HepG2 (cell line): ENCODE measurements around the gene NOTUM. TPM values are rescaled to one million over a fixed set of nuclear protein-coding genes. Genes with fewer than 3 reads are reported as not detected.

Source experiments
- ARID4A ChIP-seq: sonication (generic); formaldehyde crosslinking; IDR thresholded peaks from 2 replicates; pipeline ENCODE4 v1.5.0; 2020; ENCODE audit warnings: mild to moderate bottlenecking, missing genetic modification reagents, borderline replicate concordance
- FOSL2 ChIP-seq: sonication (generic); formaldehyde crosslinking; IDR thresholded peaks from 2 replicates; pipeline ENCODE4 v1.4.0; 2020; ENCODE audit warnings: missing genetic modification reagents
- GMEB2 ChIP-seq: IDR thresholded peaks from 2 replicates; pipeline ENCODE4 v1.6.1; 2016; ENCODE audit warnings: missing biosample characterization, missing genetic modification reagents, low read depth
- HNRNPL ChIP-seq: fragments of 200-400 bp; formaldehyde crosslinking; IDR thresholded peaks from 2 replicates; pipeline ENCODE4 v1.6.1; 2017; ENCODE audit warnings: mild to moderate bottlenecking, low read depth, low read length
- MED1 ChIP-seq: sonication (generic); formaldehyde crosslinking; IDR thresholded peaks from 2 replicates; pipeline ENCODE4 v1.4.0; 2020; ENCODE audit warnings: missing genetic modification reagents
- RARA ChIP-seq: IDR thresholded peaks from 2 replicates; pipeline ENCODE4 v1.6.1; 2016; ENCODE audit warnings: missing genetic modification reagents, missing compliant biosample characterization
- SETDB1 ChIP-seq: sonication (generic); formaldehyde crosslinking; IDR thresholded peaks from 2 replicates; pipeline ENCODE4 v1.5.1; 2020; ENCODE audit warnings: missing genetic modification reagents, mild to moderate bottlenecking, borderline replicate concordance
- SRF ChIP-seq: IDR thresholded peaks from 2 replicates; pipeline ENCODE4 v1.6.1; 2011; ENCODE audit warnings: mild to moderate bottlenecking, low read depth, low read length, moderate library complexity
- SRY ChIP-seq: sonication (generic); formaldehyde crosslinking; IDR thresholded peaks from 2 replicates; pipeline ENCODE4 v1.8.0; 2022; ENCODE audit warnings: mild to moderate bottlenecking, missing genetic modification reagents
- ZBTB26 ChIP-seq: IDR thresholded peaks from 2 replicates; pipeline ENCODE4 v1.6.1; 2016; ENCODE audit warnings: missing compliant biosample characterization, missing genetic modification reagents, borderline replicate concordance
- ZFP36L2 ChIP-seq: sonication (generic); formaldehyde crosslinking; IDR thresholded peaks from 2 replicates; pipeline ENCODE4 v1.4.0; 2020; ENCODE audit warnings: missing genetic modification reagents
- ZNF121 ChIP-seq: sonication (generic); formaldehyde crosslinking; IDR thresholded peaks from 2 replicates; pipeline ENCODE4 v1.5.0; 2020; ENCODE audit warnings: mild to moderate bottlenecking, missing genetic modification reagents
- ZNF329 ChIP-seq: sonication (generic); formaldehyde crosslinking; IDR thresholded peaks from 2 replicates; pipeline ENCODE4 v1.9.0; 2021; ENCODE audit warnings: low read depth, mild to moderate bottlenecking, missing genetic modification reagents
- polyA plus RNA-seq, 8 experiments: library from polyadenylated mRNA; depleted of rRNA in 3 of 8; stranded (reverse) in 7 of 8; unstranded in 1 of 8; fragments of >200 nt; fragmentation: Illumina TruSeq in 4 of 8; extraction: Trizol in 4 of 8; gene quantifications; 2 replicates each; pipeline versions ENCODE4 v1.2.1 to v1.2.3, GENCODE V29; 2011 to 2016; ENCODE audit warnings: low read depth in 4 of 8, missing spikeins in 1 of 8, mixed read lengths in 1 of 8; ENCODE audit not compliant: insufficient read depth in 1 of 8
- total RNA-seq, 5 experiments: library from RNA; depleted of rRNA; stranded (reverse); fragments of >200 nt; fragmentation: Illumina TruSeq; extraction: Trizol; gene quantifications; 2 replicates each; pipeline ENCODE4 v1.2.3, GENCODE V29; 2016; ENCODE audit warnings: low read depth in 1 of 5
- TF ChIP-seq, protein P1 (sequence below): IDR thresholded peaks from 2 replicates; pipeline ENCODE4 v1.6.1; 2016; ENCODE audit warnings: mild to moderate bottlenecking, missing biosample characterization, missing genetic modification reagents
- TF ChIP-seq, protein P2 (sequence below): sonication (generic); formaldehyde crosslinking; IDR thresholded peaks from 2 replicates; pipeline ENCODE4 v1.4.0; 2020; ENCODE audit warnings: missing genetic modification reagents, borderline replicate concordance
- TF ChIP-seq, protein P3 (sequence below): sonication (generic); formaldehyde crosslinking; IDR thresholded peaks from 2 replicates; pipeline ENCODE4 v1.4.0; 2020; ENCODE audit warnings: mild to moderate bottlenecking, low read depth, missing genetic modification reagents

Gene NOTUM
- total and polyA plus RNA-seq, 2 of the 13 experiments (the other 11 are each of a cell fraction or from before 2014, with no cell fraction given), result 150 to 160 TPM

GRCh38 chr17:81966343-81967243 lies 5.6 kb upstream of the NOTUM start (continued):
- TF ChIP-seq, protein P1, sequence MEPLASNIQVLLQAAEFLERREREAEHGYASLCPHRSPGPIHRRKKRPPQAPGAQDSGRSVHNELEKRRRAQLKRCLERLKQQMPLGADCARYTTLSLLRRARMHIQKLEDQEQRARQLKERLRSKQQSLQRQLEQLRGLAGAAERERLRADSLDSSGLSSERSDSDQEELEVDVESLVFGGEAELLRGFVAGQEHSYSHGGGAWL (CRISPR knock-in tag), result peak; percentile 97
- TF ChIP-seq SRF (no peak), ARID4A (CRISPR knock-in tag) (peak; percentile 89), HNRNPL (peak; percentile 92), ZNF329 (CRISPR knock-in tag) (peak; percentile 43; the same call in 1 of the 2 replicates), ZNF121 (CRISPR knock-in tag) (peak; percentile 92), MED1 (CRISPR knock-in tag) (peak; percentile 92), ZFP36L2 (CRISPR knock-in tag) (peak; percentile 58; the same call in 1 of the 2 replicates), GMEB2 (CRISPR knock-in tag) (no peak), SRY (peak; percentile 52; the same call in 1 of the 2 replicates), FOSL2 (CRISPR knock-in tag) (peak; percentile 69), RARA (CRISPR knock-in tag) (peak; percentile 90), ZBTB26 (CRISPR knock-in tag) (peak; percentile 85), SETDB1 (CRISPR knock-in tag) (no peak)
- TF ChIP-seq, protein P2, sequence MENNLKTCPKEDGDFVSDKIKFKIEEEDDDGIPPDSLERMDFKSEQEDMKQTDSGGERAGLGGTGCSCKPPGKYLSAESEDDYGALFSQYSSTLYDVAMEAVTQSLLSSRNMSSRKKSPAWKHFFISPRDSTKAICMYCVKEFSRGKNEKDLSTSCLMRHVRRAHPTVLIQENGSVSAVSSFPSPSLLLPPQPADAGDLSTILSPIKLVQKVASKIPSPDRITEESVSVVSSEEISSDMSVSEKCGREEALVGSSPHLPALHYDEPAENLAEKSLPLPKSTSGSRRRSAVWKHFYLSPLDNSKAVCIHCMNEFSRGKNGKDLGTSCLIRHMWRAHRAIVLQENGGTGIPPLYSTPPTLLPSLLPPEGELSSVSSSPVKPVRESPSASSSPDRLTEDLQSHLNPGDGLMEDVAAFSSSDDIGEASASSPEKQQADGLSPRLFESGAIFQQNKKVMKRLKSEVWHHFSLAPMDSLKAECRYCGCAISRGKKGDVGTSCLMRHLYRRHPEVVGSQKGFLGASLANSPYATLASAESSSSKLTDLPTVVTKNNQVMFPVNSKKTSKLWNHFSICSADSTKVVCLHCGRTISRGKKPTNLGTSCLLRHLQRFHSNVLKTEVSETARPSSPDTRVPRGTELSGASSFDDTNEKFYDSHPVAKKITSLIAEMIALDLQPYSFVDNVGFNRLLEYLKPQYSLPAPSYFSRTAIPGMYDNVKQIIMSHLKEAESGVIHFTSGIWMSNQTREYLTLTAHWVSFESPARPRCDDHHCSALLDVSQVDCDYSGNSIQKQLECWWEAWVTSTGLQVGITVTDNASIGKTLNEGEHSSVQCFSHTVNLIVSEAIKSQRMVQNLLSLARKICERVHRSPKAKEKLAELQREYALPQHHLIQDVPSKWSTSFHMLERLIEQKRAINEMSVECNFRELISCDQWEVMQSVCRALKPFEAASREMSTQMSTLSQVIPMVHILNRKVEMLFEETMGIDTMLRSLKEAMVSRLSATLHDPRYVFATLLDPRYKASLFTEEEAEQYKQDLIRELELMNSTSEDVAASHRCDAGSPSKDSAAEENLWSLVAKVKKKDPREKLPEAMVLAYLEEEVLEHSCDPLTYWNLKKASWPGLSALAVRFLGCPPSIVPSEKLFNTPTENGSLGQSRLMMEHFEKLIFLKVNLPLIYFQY (CRISPR knock-in tag), result peak; percentile 96
- TF ChIP-seq, protein P3, sequence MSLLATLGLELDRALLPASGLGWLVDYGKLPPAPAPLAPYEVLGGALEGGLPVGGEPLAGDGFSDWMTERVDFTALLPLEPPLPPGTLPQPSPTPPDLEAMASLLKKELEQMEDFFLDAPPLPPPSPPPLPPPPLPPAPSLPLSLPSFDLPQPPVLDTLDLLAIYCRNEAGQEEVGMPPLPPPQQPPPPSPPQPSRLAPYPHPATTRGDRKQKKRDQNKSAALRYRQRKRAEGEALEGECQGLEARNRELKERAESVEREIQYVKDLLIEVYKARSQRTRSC, result no peak
